ENCODE measurements around the gene ASPG.

The ASPG gene

DNA sequence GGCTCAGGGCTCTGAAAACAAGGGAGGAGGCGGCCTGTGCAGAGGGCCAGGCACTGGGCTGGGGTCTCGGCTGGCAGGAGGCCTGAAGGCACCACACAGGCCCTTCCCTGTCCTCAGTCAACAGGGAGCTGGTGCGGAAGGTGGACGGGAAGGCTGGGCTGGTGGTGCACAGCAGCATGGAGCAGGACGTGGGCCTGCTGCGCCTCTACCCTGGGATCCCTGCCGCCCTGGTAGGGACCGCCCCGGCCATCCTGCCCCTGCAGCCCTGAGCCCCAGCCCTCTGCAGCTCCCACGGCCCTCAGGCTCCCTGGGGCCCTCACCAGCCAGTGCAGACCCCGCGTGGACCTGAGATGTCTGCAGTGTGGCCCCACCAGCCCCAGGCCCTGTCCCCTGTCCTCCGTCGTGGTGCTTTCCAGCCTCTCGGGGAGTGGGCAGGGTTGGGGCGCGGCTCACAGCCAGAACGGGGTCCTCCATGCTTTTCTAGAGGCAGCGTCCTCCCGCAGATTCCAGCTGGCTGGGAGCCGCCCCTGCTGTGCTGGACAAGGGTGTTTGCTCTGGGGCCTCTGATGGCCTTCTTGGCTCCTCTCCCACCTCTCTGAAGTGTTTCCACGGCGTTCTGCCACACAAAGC lies 18.1 kb downstream of the ASPG start:
- TF ChIP-seq, protein P1, sequence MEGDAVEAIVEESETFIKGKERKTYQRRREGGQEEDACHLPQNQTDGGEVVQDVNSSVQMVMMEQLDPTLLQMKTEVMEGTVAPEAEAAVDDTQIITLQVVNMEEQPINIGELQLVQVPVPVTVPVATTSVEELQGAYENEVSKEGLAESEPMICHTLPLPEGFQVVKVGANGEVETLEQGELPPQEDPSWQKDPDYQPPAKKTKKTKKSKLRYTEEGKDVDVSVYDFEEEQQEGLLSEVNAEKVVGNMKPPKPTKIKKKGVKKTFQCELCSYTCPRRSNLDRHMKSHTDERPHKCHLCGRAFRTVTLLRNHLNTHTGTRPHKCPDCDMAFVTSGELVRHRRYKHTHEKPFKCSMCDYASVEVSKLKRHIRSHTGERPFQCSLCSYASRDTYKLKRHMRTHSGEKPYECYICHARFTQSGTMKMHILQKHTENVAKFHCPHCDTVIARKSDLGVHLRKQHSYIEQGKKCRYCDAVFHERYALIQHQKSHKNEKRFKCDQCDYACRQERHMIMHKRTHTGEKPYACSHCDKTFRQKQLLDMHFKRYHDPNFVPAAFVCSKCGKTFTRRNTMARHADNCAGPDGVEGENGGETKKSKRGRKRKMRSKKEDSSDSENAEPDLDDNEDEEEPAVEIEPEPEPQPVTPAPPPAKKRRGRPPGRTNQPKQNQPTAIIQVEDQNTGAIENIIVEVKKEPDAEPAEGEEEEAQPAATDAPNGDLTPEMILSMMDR (IDR thresholded peaks at IDR 0.05; ENCODE audit: low read depth, low read length): no peak
- no peak for DNase-seq (ENCODE audit: extremely low read depth, low read depth)

DNA sequence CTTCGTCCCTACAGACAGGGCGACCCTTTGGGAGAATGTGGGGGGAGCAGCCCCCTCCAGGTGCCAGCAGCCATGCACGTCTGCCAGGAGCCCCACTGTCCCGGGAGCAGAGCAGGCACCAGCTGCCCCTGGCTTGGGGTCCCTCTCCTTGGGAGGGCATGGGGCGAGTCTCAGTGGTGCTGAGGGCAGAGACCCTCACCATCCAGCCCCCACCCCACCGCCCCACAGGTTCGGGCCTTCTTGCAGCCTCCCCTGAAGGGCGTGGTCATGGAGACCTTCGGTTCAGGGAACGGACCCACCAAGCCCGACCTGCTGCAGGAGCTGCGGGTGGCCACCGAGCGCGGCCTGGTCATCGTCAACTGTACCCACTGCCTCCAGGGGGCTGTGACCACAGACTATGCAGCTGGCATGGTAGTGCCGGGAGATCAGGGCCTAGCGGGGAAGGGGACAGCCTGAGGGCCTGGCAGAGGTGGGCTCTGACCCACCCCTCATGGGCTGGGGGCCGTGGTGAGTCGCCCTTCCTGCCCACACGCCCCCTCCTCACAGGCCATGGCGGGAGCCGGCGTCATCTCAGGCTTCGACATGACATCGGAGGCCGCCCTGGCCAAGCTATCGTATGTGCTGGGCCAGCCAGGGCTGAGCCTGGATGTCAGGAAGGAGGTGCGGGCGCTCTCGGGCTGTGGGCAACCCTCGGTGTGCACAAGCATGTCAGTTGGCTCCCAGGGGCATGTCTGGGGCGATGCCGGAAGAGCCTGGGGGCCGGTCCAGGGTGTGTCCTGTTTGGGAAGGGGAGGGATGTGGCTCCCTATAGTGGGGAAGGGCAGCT lies 18.8 kb downstream of the ASPG start:
- no peak for DNase-seq (ENCODE audit: extremely low read depth, low read depth)
- TF ChIP-seq, protein P1 (IDR thresholded peaks at IDR 0.05; ENCODE audit: low read depth, low read length): no peak

DNA sequence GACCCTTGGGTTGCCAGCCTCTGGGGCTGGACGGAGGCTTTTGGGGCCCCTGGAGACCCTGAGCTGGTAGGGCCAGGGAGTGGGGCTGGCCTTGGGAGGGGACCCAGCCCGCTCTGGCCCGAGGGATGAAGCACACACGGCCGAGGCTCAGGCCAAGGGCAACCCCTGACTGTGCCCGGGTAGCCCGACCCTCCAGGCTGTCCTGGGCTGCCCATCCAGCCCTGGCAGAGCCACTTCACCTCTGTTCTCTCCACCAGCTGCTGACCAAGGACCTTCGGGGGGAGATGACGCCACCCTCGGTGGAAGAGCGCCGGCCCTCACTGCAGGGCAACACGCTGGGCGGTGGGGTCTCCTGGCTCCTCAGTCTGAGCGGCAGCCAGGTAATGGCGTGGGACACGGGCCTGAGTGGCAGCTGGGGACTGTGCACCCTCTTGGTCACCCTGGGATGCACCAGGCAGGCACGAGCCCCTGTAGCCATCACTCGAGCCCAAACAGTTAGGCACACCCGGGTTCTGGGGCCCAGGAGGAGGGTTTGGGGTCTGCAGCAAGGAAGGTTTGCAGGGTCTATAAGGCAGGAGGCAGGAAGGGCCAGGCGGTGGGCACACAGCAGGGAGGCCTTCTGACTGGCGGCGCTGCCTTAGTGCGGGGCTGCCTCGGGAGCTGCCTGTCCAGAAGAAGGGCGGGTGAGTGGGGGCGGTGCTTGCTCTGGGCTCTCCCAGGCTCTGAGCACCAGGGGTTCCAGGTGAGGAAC lies 19.7 kb downstream of the ASPG start:
- TF ChIP-seq, protein P1 (IDR thresholded peaks at IDR 0.05; ENCODE audit: low read depth, low read length): no peak
- DNase-seq (ENCODE audit: extremely low read depth, low read depth): no peak

DNA sequence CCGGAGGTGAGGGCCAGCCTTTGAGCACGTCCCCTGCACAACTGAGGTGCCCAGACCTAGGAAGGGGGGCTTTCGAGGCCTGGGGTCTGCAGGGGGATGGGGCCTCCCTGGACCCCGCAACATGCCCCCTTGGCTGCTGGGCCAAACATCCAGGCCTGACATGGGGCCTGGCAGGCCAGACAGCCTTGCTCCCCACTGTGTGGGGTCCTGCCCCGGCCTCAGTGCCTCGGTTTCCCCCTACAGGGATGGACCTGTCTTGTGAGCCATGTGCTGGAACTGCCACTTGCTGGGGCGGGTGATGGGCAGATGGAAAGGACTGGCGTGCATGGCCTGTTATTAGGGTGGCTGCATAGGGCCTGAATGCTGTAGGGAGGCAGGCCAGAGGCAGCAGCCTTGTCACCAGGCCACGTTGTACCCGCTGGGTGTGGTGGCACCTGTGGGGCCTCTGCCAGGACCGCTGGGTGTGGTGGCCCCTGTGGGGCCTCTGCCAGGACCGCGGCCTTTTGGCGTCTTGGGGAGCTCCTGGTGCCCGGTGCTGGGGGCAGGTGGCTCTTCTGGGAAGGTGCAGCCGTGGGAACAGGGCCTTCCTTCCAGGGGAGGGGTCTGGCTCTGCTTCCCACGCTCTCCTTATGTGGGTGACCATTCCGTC lies 20.4 kb downstream of the ASPG start:
- TF ChIP-seq, protein P1 (IDR thresholded peaks at IDR 0.05; ENCODE audit: low read depth, low read length): no peak
- DNase-seq (ENCODE audit: extremely low read depth, low read depth): no peak

DNA sequence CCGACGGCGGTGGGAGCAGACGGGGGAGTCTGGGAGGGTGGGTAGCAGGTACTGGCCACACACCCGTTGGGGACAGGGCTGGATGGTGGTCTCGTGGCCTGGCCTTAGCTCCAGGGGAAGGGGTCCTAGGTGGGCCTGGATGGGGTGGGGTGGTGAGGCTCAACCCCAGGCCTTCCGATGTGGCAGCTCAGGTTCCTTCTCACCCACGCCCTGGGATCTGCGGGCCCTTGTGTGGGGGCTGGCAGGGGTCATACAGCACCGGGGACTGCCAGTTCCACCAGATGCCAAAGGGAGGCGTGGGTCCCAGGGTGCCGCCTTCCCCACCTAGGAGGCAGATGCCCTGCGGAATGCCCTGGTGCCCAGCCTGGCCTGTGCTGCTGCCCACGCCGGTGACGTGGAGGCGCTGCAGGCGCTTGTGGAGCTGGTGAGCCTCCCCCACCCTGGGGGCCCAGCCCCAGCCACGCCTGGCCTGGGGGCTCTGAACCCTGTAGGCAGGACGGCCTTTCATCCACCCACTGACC lies 21.0 kb downstream of the ASPG start:
- DNase-seq (ENCODE audit: extremely low read depth, low read depth): no peak
- TF ChIP-seq, protein P1 (IDR thresholded peaks at IDR 0.05; ENCODE audit: low read depth, low read length): no peak

DNA sequence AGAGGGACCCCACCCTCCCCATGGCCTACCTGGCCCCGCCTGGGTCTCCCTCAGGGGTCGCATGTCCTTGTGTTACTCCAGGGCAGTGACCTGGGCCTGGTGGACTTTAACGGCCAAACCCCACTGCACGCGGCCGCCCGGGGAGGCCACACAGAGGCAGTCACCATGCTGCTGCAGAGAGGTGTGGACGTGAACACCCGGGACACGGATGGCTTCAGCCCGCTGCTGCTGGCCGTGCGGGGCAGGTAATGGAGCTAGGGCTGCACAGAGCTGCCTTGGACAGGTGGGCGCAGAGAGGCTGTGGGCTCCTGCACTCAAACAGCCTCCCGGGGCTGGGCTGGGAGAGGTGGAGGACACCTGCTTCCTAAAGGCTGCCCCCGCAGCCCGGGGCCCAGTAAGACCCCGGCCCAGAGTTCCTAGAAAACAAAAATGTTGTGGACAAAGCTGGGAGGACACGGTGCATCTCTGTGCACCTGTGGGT lies 21.6 kb downstream of the ASPG start:
- TF ChIP-seq, protein P1 (IDR thresholded peaks at IDR 0.05; ENCODE audit: low read depth, low read length): no peak
- DNase-seq (ENCODE audit: extremely low read depth, low read depth): no peak

Measured in AG09319 (cell line).